ENCODE data around the gene GBX1. TPM values are rescaled to one million over a fixed set of nuclear protein-coding genes. Genes with fewer than 3 reads are reported as not detected.

GBX1 gene
- total RNA-seq, 1 donor from 2014 or later: not detected

DNA sequence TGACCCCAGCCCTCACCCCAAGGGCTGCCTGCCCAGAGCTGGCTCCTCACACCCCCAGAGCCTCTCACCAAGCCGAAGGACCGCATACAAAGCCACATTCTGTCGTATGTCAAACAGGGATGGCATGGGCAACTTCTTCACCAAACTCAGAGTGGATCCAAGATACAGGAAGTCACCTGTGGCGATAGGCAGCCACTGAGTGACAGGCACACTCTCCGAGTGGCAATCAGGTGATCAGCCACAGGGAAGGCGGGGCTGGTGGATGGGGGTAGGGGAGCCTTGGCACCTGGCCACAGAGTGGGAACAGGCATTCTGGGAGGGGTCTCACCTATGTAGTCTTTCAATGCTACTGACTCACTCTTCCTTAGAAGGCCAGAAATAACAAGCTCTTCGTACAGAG is 26.7 kb upstream of the GBX1 start:
- intact Hi-C loops (cut with micrococcal nuclease): no loop called here

DNA sequence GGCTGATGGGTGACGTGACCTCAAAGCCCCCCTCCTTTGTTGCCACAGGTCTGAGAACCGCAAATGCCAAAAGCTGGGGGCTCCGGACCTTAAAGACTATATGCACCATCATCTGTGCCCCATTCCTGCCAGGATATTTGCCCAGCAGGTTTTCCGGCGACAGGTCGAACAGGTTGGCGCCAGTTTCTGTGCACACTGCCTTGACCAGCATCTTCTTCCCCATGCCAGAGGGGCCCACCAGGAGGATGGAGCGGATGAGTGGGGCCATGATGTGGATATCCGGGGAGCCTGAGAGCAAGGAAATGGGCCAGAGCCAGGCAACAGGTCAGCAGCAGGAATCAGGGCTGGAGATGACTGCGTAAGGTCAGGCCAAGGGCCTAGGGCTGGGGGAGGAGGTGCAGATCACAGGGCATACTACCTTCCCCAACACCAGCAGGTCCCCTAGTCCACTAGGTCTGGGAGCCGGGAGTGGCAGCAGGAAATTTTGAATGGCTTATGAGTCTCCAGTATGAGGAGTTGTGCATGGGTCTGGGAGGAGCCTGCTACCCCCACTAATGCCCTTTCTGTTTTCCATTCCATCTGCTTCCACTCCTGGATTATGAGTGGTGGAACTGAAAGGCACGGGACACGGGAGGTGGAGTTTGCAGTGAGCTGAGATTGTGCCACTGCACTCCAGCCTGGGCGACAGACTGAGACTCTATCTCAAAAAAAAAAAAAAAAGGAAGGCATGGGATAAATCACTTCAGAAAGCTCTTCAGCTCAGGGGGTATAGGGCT is 25.9 kb upstream of the GBX1 start:
- intact Hi-C loops (cut with micrococcal nuclease): no loop called here

- intact Hi-C loops (cut with micrococcal nuclease): no loop called here
Measured at GRCh38 chr7:151192002-151192539, 24.6 kb upstream of the GBX1 start.

GRCh38 chr7:151191544-151191943 is 24.1 kb upstream of the GBX1 start:
- intact Hi-C loops (cut with micrococcal nuclease): no loop called here

GRCh38 chr7:151189038-151189437 is 21.5 kb upstream of the GBX1 start:
- intact Hi-C loops (cut with micrococcal nuclease): no loop called here

DNA sequence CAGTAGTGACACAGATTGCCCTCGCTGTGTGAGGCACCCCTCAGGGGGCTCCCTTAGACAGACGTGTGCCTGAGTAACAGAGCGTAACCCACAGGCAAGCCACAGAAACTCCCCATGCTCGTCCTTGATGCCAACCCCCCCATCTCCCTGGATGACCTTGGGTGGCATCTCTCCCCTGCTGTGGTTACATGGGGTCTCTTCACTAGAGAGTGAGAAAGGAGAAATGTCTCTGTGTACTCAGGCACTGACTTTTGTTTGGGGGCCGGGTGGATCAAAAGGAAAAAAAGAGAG is 20.7 kb upstream of the GBX1 start:
- intact Hi-C loops (cut with micrococcal nuclease): no loop called here

DNA sequence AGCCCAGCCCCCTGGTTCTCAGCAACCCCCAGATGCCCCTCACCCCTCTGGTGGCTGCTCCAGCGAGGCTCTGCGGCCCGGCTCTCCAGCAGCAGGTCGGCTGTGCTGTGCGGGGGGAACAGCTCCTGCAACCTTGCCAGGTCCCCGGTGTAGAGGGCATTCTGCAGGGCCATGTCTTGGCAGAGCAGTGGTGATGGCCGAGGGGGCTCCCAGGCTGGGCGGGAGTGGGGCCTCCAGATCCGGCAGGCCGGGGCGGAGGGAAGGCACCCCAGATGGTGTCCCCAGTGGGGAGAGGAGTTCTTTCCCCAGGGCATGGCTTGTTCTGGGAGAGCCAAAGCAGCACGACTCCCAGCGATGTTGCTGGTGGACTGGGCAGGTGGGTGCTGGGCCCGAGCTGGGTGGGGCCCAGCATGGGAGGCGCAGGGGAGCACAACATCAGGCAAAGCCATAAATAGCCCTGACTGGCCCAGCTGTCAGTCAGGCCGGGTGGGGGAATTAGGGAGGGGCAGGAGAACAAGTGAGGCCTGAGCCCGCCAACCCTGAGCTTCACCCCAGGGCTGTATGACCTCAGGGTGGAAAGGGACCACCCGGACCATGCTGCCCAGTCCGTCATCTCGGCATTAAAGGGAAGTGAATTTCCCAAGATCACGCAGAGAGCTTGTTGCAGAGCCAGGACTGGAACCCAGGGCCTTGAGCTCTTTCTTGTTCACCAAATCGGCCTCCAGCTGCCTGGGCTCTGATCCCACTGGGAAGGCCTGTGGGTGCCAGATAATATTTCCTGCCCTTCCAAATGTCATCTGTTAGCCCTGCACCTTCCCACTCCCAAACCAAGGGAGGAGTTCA is 20.1 kb upstream of the GBX1 start:
- intact Hi-C loops (cut with micrococcal nuclease): no loop called here

DNA sequence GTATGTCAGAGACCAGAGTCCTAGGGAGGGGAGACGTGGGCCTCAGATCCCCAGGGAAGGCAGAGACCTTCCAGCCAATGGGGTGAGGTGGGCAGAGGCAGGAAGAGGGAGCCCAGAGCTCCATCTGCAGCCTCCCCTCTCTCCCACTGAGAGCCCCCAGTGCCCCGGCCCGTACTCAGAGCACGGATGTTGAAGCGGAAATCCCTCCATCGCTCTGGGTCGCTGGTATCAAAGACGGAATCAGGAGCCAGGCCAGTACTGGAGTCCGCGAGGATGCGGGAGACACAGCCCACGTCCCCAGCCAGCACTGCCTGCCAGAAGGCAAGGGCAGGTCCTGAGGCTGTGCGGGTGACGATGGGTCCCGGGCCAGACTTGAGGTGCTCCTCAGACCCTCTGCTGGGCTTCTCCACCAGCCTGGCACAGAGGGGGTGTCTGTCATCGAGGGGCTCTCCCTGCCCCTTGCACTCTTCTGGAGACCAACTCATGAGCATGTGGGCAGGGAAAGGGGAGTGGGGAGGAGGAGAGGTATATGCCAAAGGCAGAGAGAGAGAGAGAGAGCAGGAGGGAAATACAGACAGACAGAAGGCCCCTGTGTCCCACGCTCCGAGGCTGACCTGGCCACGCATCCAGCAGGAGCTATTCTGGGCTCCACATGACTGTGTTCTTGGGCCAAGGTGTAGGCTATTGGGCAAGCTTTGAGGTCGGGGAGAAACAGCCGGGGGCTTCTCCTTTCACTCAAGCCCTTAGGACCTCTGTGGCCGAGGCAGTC is 19.3 kb upstream of the GBX1 start, which contains the start of gene ASB10:
TSS of gene ASB10 (minus strand) at position 611 of the 769 bp plus-strand sequence. CDS start at position 491, 120 bp downstream.
- intact Hi-C loops (cut with micrococcal nuclease): no loop called here

DNA sequence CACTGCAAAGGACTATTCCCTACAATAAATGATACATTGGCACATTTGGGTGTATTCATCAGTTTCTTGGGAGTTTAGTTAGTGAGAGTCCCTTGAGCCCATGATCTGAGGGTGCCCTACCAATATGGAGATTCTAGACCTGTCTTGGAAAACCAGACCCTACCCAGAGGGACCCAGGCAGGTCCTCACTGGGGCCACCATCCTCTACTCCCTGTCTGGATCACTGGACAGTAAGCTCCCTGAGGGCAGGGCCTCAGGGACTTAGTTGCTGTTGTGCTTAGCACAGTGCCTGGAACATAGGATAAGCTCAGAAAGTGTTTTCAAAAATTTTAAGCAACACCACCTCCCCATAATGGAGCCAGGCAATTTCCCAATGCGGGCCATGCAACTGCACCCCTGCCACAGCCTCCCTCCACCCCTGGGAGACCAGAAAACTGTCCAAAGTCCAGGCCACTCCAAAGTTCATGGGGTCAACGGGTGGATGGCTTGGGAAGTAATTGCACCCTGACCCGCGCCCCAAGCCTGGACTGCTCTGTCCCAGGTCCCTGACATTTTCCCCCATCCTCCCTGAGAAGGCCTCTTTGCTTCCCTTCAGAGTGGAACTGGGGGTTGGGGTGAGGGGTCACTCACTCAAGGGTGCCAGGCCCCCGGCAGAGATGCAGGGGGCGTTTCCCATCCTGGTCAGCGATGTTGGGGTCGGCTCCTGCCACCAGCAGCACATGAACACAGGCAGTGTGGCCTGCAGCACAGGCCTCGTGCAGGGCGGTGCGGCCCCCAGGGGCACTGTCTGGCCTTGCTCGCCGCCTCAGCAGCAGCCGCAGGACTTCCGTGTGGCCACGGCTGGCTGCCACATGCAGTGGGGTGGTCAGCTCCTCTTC is 18.5 kb upstream of the GBX1 start:
- intact Hi-C loops (cut with micrococcal nuclease): no loop called here

GRCh38 chr7:151181011-151181431 is 13.5 kb upstream of the GBX1 start:
- intact Hi-C loops (cut with micrococcal nuclease): no loop called here

DNA sequence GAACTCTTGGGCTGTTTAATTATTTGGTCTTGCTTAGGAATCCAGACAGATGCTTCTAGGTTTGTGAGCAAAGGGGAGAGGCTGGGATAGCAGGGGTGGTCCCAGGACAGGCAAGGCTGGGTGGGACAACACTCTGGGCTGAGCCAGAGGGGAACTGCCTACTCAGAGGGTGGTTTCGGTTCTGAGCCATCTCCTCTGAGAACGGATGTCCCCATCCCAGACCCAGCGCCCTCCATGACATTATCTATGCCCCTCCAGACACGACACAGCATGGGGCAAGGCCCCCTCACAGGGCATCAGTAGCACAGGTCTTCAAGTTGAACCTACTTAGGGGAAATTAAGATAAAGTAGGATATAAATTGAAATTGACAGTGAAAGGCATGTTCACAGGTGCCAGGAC is 12.5 kb upstream of the GBX1 start:
- intact Hi-C loops (cut with micrococcal nuclease): no loop called here

- intact Hi-C loops (cut with micrococcal nuclease): no loop called here
Measured at GRCh38 chr7:151179287-151179860, 11.9 kb upstream of the GBX1 start.

DNA sequence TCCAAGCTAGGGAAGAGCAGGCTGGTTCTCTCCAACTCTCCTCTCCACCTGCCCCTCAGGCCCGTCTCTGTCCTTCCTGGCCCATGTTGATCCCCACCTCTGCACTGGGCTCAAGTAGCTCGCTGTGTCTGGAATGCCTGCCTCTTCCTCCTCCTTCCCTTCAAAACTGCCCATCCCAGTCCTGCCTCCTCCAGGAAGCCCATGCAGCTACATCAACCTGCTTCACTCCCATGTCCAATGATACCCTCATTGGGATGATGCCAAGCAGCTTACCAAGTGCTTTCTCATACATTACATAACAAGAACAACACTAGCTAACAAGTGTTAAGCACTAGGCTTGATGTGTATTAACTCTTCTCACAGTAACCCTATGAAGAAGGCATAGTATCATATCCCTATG is 11.3 kb upstream of the GBX1 start:
- intact Hi-C loops (cut with micrococcal nuclease): no loop called here

DNA sequence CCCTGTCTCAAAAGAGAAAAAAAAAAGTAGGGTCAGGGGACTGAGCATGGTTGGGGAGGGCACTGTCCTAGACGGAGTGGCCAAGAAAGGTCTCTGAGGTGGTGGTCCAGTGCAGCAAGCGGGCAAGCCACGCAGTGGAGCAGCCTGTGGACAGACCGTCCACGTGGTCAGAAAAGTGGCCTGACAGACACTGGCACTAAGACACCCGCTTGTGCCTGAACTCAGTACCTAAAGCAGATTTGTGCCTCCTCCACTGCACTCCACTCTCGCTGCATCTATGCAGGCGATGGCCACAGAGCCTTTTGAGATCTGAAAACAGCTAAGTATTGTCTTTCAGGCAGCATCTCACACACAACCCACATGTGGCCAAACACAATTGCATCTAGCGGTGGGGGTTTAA is 10.7 kb upstream of the GBX1 start:
- intact Hi-C loops (cut with micrococcal nuclease): no loop called here

DNA sequence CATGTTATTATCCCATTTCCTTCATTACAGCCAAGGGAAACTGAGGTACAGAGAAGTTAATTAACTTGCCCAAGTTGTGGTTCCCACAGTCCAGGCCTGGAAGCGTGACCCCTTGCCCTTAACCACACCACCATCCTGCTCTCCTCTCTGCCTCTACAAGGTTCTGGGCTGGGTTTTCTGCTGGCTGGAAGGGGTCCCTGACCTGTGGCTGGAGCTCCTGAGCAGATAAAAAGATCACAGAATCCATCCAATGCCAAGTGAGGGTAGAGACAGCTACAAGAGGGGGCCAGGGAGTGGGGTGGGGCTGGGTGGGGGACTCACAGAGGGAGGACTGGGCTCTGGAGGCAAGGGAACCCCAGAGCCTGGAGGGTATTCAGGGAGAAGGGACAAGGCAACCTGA is 9.8 kb upstream of the GBX1 start:
- intact Hi-C loops (cut with micrococcal nuclease): no loop called here

GRCh38 chr7:151176401-151176800 is 8.9 kb upstream of the GBX1 start:
- intact Hi-C loops (cut with micrococcal nuclease): no loop called here

DNA sequence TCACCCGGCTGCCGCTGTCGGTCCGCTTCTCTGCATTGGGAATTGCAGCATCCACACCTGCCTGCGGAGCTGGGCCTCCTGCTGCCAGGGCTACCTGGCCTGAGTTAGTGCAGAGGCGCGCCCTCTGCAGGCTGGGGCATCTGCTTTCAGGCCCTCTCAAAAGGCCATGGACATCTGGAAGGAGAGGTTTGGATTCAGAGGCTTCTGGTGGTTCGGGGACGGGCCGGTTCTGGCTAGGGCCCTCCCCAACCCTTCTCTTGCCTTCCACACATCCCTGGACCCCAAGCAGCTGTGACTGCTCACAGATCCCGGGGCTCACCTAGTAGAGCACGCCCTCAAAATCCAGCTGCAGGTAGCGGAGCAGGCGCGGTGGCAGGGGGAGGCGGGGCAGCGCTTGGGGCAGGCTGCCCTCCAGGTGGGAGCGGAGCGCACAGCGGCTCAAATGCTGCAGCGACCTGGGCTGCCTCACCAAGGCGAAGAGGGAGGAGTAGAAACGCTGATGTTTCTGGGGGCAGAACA is 8.4 kb upstream of the GBX1 start:
- intact Hi-C loops (cut with micrococcal nuclease): no loop called here

GRCh38 chr7:151175047-151175792 is 7.7 kb upstream of the GBX1 start:
- intact Hi-C loops (cut with micrococcal nuclease): no loop called here
